Karpas-422 (cell line): Measurements from ENCODE around the gene DPP3. TPM values are rescaled to one million over a fixed set of nuclear protein-coding genes. Genes with fewer than 3 reads are reported as not detected.
"Not testable (repeated sequence)": the region's sequence is repeated elsewhere in the genome, so short reads cannot be mapped to it uniquely, and the experiment has no call there.

Experiments
- DNase-seq: peaks from one replicate; pipeline ENCODE4 v3.0.0-alpha.2; 2015
- H2AFZ ChIP-seq: fragments of 200-600 bp; sonication (generic); 2 replicates; pipeline ENCODE4 v1.6.1; 2014; ENCODE audit warnings: antibody characterized with exemption, low read length, mixed read lengths
- H3K27ac ChIP-seq: fragments of 200-600 bp; sonication (generic); 2 replicates; pipeline ENCODE4 v1.5.1; 2014; ENCODE audit warnings: mild to moderate bottlenecking, low read length, moderate library complexity
- H3K27me3 ChIP-seq: fragments of 200-600 bp; sonication (generic); 2 replicates; pipeline ENCODE4 v1.6.1; 2014; ENCODE audit warnings: low read length, mixed read lengths
- H3K36me3 ChIP-seq: fragments of 200-600 bp; sonication (generic); 2 replicates; pipeline ENCODE4 v1.6.1; 2014; ENCODE audit warnings: low read length, mixed read lengths; ENCODE audit not compliant: insufficient read depth
- H3K4me1 ChIP-seq: fragments of 200-600 bp; sonication (generic); 2 replicates; pipeline ENCODE4 v1.6.1; 2014; ENCODE audit warnings: mild to moderate bottlenecking, low read length, mixed read lengths
- H3K4me2 ChIP-seq: fragments of 200-600 bp; sonication (generic); 2 replicates; pipeline ENCODE4 v1.6.1; 2014; ENCODE audit warnings: low read length, low read depth, mild to moderate bottlenecking; ENCODE audit not compliant: poor library complexity, severe bottlenecking
- H3K4me3 ChIP-seq: fragments of 200-600 bp; sonication (generic); 2 replicates; pipeline ENCODE4 v1.5.1; 2014; ENCODE audit warnings: mild to moderate bottlenecking, antibody characterized with exemption, low read length, mixed read lengths
- H3K79me2 ChIP-seq: fragments of 200-600 bp; sonication (generic); 2 replicates; pipeline ENCODE4 v1.6.1; 2014; ENCODE audit warnings: mild to moderate bottlenecking, low read length, mixed read lengths
- H3K9ac ChIP-seq: fragments of 200-600 bp; sonication (generic); 2 replicates; pipeline ENCODE4 v1.6.0; 2014; ENCODE audit warnings: low read length
- H3K9me2 ChIP-seq: fragments of 200-600 bp; sonication (generic), shearing (Covaris generic); replicated peaks from 2 replicates; pipeline ENCODE4 v1.6.0; 2014; ENCODE audit warnings: mild to moderate bottlenecking, low read length, moderate library complexity; ENCODE audit not compliant: insufficient read depth
- H3K9me3 ChIP-seq: fragments of 300-700, 200-600 bp; sonication (generic); 2 replicates; pipeline ENCODE4 v1.6.1; 2014; ENCODE audit warnings: low read length, mixed read lengths
- H4K20me1 ChIP-seq: fragments of 200-600 bp; sonication (generic); 2 replicates; pipeline ENCODE4 v1.6.1; 2014; ENCODE audit warnings: mild to moderate bottlenecking, antibody characterized with exemption, low read length, low read depth; ENCODE audit not compliant: insufficient read depth
- total RNA-seq: library from RNA; depleted of rRNA; stranded (reverse); fragments of >200 nt; shearing (Covaris generic); gene quantifications from 2 replicates; pipeline ENCODE4 v1.2.3, GENCODE V29; 2014; ENCODE audit warnings: low replicate concordance

The DPP3 gene
- total RNA-seq, 1 experiment from 2014 or later: 91.5 TPM

- not testable (repeated sequence) for H3K27ac ChIP-seq, H3K4me3 ChIP-seq, H3K9me2 ChIP-seq, H4K20me1 ChIP-seq, H3K27me3 ChIP-seq, H3K9ac ChIP-seq, H3K9me3 ChIP-seq, H3K36me3 ChIP-seq, DNase-seq, H3K4me2 ChIP-seq, H2AFZ ChIP-seq
- Histone ChIP-seq H3K79me2 (peaks cover 19% of the 10 kb centered on the region), H3K4me1 (peaks cover 11% of the 10 kb centered on the region)
These were observed 39.3 kb upstream of the DPP3 start for GRCh38 chr11:66440940-66441282.

DNA sequence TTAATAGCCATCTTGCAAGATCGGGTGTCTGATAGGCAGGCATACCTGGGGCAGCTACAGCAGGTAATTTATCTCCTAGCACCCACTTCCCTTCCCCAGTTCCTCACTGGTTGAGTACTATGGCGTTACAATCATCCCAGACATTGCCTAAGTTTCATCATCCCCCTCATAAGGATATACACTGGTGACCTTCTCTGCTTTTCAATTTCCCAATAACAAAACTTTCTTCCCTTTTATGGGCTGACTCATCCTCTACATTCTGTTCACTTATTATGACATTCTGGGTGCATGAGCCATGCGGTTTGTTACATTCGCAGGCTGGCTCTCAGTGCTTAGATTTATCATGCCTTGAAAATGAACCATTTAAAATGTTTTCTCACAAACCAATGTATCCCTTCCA, 36.6 kb upstream of the DPP3 start:
- Histone ChIP-seq H3K9me3 (no peaks in the 10 kb centered on the region), H3K4me1 (peaks cover 8% of the 10 kb centered on the region), H4K20me1 (no peaks in the 10 kb centered on the region), H3K9me2 (no peaks in the 10 kb centered on the region), H3K27ac (no peak overlapping the region), H3K9ac (no peak overlapping the region), H3K27me3 (no peaks in the 10 kb centered on the region), H2AFZ (no peak overlapping the region), H3K79me2 (no peaks in the 10 kb centered on the region; the same call in 1 of the 2 replicates), H3K36me3 (no peaks in the 10 kb centered on the region), H3K4me3 (no peak overlapping the region), H3K4me2 (no peak overlapping the region)
- DNase-seq: peak; percentile 38

GRCh38 chr11:66447012-66447411, 33.2 kb upstream of the DPP3 start:
- Histone ChIP-seq H3K9me2 (no peaks in the 10 kb centered on the region), H3K4me2 (no peak overlapping the region), H3K79me2 (no peaks in the 10 kb centered on the region), H2AFZ (no peak overlapping the region), H3K36me3 (no peaks in the 10 kb centered on the region), H3K27me3 (no peaks in the 10 kb centered on the region), H3K27ac (no peak overlapping the region), H3K9ac (no peak overlapping the region), H3K9me3 (no peaks in the 10 kb centered on the region), H4K20me1 (no peaks in the 10 kb centered on the region), H3K4me1 (peaks cover 8% of the 10 kb centered on the region), H3K4me3 (no peak overlapping the region)
- peak; percentile 35 for DNase-seq

DNA sequence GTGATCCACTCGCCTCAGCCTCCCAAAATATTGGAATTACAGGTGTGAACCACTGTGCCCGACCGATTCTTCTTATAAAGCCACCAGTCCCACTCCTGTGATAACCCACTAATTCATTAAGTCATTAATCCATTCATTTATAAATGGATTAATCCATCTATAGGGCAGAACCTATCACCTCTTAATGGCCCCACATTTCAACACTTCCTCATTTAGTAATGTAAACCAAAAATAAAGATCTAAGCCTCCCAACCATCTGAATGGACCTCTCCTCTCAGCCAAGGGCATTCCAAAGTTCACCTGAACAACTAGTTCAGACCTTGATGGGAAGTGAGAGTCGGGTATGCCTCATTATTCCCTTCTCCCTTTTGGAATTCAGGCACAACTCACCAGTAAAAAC, 31.7 kb upstream of the DPP3 start:
- H3K4me1 ChIP-seq: peaks cover 8% of the 10 kb centered on the region
- no peaks in the 10 kb centered on the region for H3K9me3 ChIP-seq
- H2AFZ ChIP-seq: no peak overlapping the region
- no peak overlapping the region for H3K4me2 ChIP-seq
- H3K36me3 ChIP-seq: no peaks in the 10 kb centered on the region
- no peaks in the 10 kb centered on the region for H3K27me3 ChIP-seq
- no peaks in the 10 kb centered on the region for H4K20me1 ChIP-seq
- H3K9ac ChIP-seq: no peak overlapping the region
- no peaks in the 10 kb centered on the region for H3K9me2 ChIP-seq
- H3K79me2 ChIP-seq: no peaks in the 10 kb centered on the region
- DNase-seq: peak; percentile 41
- no peak overlapping the region for H3K27ac ChIP-seq
- no peak overlapping the region for H3K4me3 ChIP-seq

GRCh38 chr11:66450560-66450959, 29.7 kb upstream of the DPP3 start:
- DNase-seq: peak; percentile 29
- Histone ChIP-seq H3K9ac (no peak overlapping the region), H4K20me1 (no peaks in the 10 kb centered on the region), H2AFZ (no peak overlapping the region), H3K27me3 (no peaks in the 10 kb centered on the region), H3K79me2 (no peaks in the 10 kb centered on the region), H3K9me3 (no peaks in the 10 kb centered on the region), H3K4me2 (no peak overlapping the region), H3K4me3 (no peak overlapping the region), H3K27ac (no peak overlapping the region), H3K9me2 (no peaks in the 10 kb centered on the region), H3K4me1 (peaks cover 8% of the 10 kb centered on the region), H3K36me3 (no peaks in the 10 kb centered on the region)

DNA sequence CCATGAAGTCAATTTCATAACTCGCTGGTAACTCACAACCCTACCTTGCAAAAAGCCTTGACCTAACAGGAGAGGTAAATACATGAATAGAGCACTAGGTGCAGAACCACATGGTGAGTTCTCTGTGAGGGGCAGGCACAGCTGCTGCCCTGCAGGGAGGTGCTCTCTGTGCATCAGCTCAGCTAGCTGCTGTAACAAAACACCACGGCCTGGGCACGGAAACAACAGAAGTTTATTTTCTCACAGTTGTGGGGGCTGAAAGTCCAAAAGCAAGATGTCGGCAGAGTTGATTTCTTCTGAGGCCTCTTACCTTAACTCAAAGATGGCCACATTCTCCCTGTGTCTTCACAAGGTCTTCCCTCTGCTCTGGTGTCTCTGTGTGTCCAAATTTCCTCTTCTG, 28.6 kb upstream of the DPP3 start:
- Histone ChIP-seq H3K27ac (no peak overlapping the region), H2AFZ (no peak overlapping the region), H3K4me3 (no peak overlapping the region), H3K9me2 (no peaks in the 10 kb centered on the region), H3K4me2 (no peak overlapping the region), H4K20me1 (no peaks in the 10 kb centered on the region), H3K4me1 (peaks cover 6% of the 10 kb centered on the region), H3K79me2 (no peaks in the 10 kb centered on the region), H3K36me3 (no peaks in the 10 kb centered on the region), H3K9ac (no peak overlapping the region), H3K9me3 (no peaks in the 10 kb centered on the region), H3K27me3 (no peaks in the 10 kb centered on the region)
- DNase-seq: peak; percentile 33

GRCh38 chr11:66454247-66454646, 26.0 kb upstream of the DPP3 start:
- peaks cover 8% of the 10 kb centered on the region for H3K4me1 ChIP-seq
- no peaks in the 10 kb centered on the region for H3K27me3 ChIP-seq
- no peak overlapping the region for H3K4me2 ChIP-seq
- H3K9me3 ChIP-seq: no peaks in the 10 kb centered on the region
- H2AFZ ChIP-seq: no peak overlapping the region
- no peaks in the 10 kb centered on the region for H4K20me1 ChIP-seq
- peak; percentile 32 for DNase-seq
- no peaks in the 10 kb centered on the region for H3K9me2 ChIP-seq
- H3K79me2 ChIP-seq: no peaks in the 10 kb centered on the region
- no peak overlapping the region for H3K27ac ChIP-seq
- H3K4me3 ChIP-seq: no peak overlapping the region
- no peak overlapping the region for H3K9ac ChIP-seq
- no peaks in the 10 kb centered on the region for H3K36me3 ChIP-seq

- H3K4me1 ChIP-seq: peaks cover 13% of the 10 kb centered on the region
- DNase-seq: peak; percentile 38
- H3K4me3 ChIP-seq: no peak overlapping the region
- no peaks in the 10 kb centered on the region for H3K27me3 ChIP-seq
- no peak overlapping the region for H3K27ac ChIP-seq
- H3K9me2 ChIP-seq: no peaks in the 10 kb centered on the region
- no peak overlapping the region for H3K9ac ChIP-seq
- H2AFZ ChIP-seq: no peak overlapping the region
- H3K9me3 ChIP-seq: no peaks in the 10 kb centered on the region
- H3K79me2 ChIP-seq: no peaks in the 10 kb centered on the region
- H3K4me2 ChIP-seq: no peak overlapping the region
- no peaks in the 10 kb centered on the region for H4K20me1 ChIP-seq
- no peaks in the 10 kb centered on the region for H3K36me3 ChIP-seq
These were observed 25.4 kb upstream of the DPP3 start for GRCh38 chr11:66454828-66455227.

DNA sequence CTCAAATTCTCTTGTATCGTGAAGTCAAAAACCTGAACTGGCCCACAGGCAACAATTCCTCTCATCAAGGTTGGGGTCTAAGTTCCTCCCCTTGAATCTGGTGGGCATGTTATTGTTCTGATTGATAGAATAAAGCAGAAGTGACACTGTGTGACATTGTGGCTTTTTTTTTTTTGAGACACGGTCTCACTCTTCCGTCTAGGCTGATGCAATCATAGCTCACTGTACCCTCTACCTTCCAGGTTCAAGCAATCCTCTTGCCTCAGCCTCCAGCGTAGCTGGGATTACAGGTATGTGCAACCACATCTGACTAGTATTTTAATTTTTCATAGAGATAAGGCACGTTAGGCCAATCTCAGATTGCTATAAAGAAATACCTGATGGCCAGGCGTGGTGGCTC, 22.4 kb upstream of the DPP3 start:
- H3K36me3 ChIP-seq: no peaks in the 10 kb centered on the region
- peaks cover 13% of the 10 kb centered on the region for H3K4me1 ChIP-seq
- DNase-seq: peak; percentile 42
- no peaks in the 10 kb centered on the region for H3K79me2 ChIP-seq
- H3K4me2 ChIP-seq: no peak overlapping the region
- H2AFZ ChIP-seq: no peak overlapping the region
- H4K20me1 ChIP-seq: no peaks in the 10 kb centered on the region
- no peak overlapping the region for H3K27ac ChIP-seq
- no peak overlapping the region for H3K9ac ChIP-seq
- H3K4me3 ChIP-seq: no peak overlapping the region
- H3K9me2 ChIP-seq: no peaks in the 10 kb centered on the region
- no peaks in the 10 kb centered on the region for H3K9me3 ChIP-seq
- H3K27me3 ChIP-seq: no peaks in the 10 kb centered on the region
